K562 (cell line): ENCODE data around the gene NOP58. TPM values are rescaled to one million over a fixed set of nuclear protein-coding genes. Genes with fewer than 3 reads are reported as not detected.

Source experiments
- CCNT2 ChIP-seq: IDR thresholded peaks from 2 replicates; pipeline ENCODE4 v1.6.1; 2011; ENCODE audit warnings: borderline replicate concordance, low read depth, mild to moderate bottlenecking, moderate library complexity, mixed read lengths, low read length; ENCODE audit not compliant: insufficient read length; ENCODE audit errors: extremely low read depth
- EGR1 ChIP-seq: fragments of 450-650 bp; conservative IDR thresholded peaks from 2 replicates; pipeline ENCODE4 v1.6.1; 2017; ENCODE audit warnings: mild to moderate bottlenecking
- ETS1 ChIP-seq: conservative IDR thresholded peaks from 2 replicates; pipeline ENCODE4 v1.6.1; 2011; ENCODE audit warnings: low read depth, mild to moderate bottlenecking, low read length; ENCODE audit not compliant: control insufficient read depth
- FOXJ3 ChIP-seq: sonication (generic); formaldehyde crosslinking; IDR thresholded peaks from 2 replicates; pipeline ENCODE4 v1.4.0; 2020; ENCODE audit warnings: mild to moderate bottlenecking, missing genetic modification reagents
- HCFC1 ChIP-seq: IDR thresholded peaks from 2 replicates; pipeline ENCODE4 v1.6.1; 2012; ENCODE audit warnings: low read depth, low read length, improper control_type of control experiment
- HDAC1 ChIP-seq, 2 experiments: fragments of 450-650 bp; IDR thresholded peaks; 2 replicates each; pipeline ENCODE4 v1.6.1; 2016 to 2017; ENCODE audit warnings: inconsistent platforms in 1 of 2, mild to moderate bottlenecking in 1 of 2, moderate library complexity in 1 of 2
- HMBOX1 ChIP-seq: sonication (generic); IDR thresholded peaks from 2 replicates; pipeline ENCODE4 v1.6.1; 2016
- KAT2B ChIP-seq: IDR thresholded peaks from one replicate; pipeline ENCODE4 v1.6.1; 2012; ENCODE audit warnings: low read depth, mild to moderate bottlenecking, control low read depth, inconsistent platforms, low read length, moderate library complexity
- KLF10 ChIP-seq: fragments of 250-450 bp; sonication (Bioruptor Pico); IDR thresholded peaks from 2 replicates; pipeline ENCODE4 v1.6.1; 2021; ENCODE audit warnings: matching md5 sums
- KLF13 ChIP-seq: fragments of 450-650 bp; IDR thresholded peaks from 2 replicates; pipeline ENCODE4 v1.6.1; 2016; ENCODE audit warnings: missing genetic modification characterization, low read depth, mild to moderate bottlenecking, missing compliant biosample characterization, moderate library complexity, borderline replicate concordance
- MAFF ChIP-seq: IDR thresholded peaks from 2 replicates; pipeline ENCODE4 v1.6.1; 2012; ENCODE audit warnings: low read length, improper control_type of control experiment
- MNT ChIP-seq, 2 experiments: fragments of 450-650 bp; conservative IDR thresholded peaks; 2 replicates each; pipeline ENCODE4 v1.6.1; 2017; ENCODE audit warnings: mild to moderate bottlenecking in 2 of 2, moderate library complexity in 2 of 2
- NBN ChIP-seq: fragments of 450-650 bp; IDR thresholded peaks from 2 replicates; pipeline ENCODE4 v1.6.1; 2016; ENCODE audit warnings: low read depth, mild to moderate bottlenecking
- PML ChIP-seq: IDR thresholded peaks from 2 replicates; pipeline ENCODE4 v1.6.1; 2012; ENCODE audit warnings: low read length, inconsistent platforms
- RUNX1 ChIP-seq: sonication (generic); IDR thresholded peaks from 2 replicates; pipeline ENCODE4 v1.6.1; 2016; ENCODE audit warnings: antibody characterized with exemption, low read depth
- SMAD3 ChIP-seq: fragments of 450-650 bp; formaldehyde crosslinking; conservative IDR thresholded peaks from 2 replicates; pipeline ENCODE4 v1.4.0; 2020; ENCODE audit warnings: mild to moderate bottlenecking
- TCF3 ChIP-seq: sonication (generic); formaldehyde crosslinking; IDR thresholded peaks from 2 replicates; pipeline ENCODE4 v1.4.0; 2020; ENCODE audit warnings: mild to moderate bottlenecking, missing genetic modification reagents
- TEAD1 ChIP-seq, 2 experiments: fragments of 450-650 bp in 1 of 2; sonication (generic) in 1 of 2; formaldehyde crosslinking; IDR thresholded peaks; 2 replicates each; pipeline versions ENCODE4 v1.4.0 to v1.8.0; 2020 to 2022; ENCODE audit warnings: mild to moderate bottlenecking in 2 of 2, missing genetic modification reagents in 1 of 2
- ZMIZ1 ChIP-seq, 2 experiments: fragments of 150-350 bp in 1 of 2; IDR thresholded peaks; 2 replicates each; pipeline ENCODE4 v1.6.1; 2012 to 2016; ENCODE audit warnings: low read depth in 2 of 2, low read length in 2 of 2, mild to moderate bottlenecking in 1 of 2, moderate library complexity in 1 of 2
- ZNF124 ChIP-seq: sonication (generic); formaldehyde crosslinking; IDR thresholded peaks from 2 replicates; pipeline ENCODE4 v1.8.1; 2022; ENCODE audit warnings: missing genetic modification reagents
- polyA plus RNA-seq, 8 experiments: library from polyadenylated mRNA; depleted of rRNA in 4 of 8; stranded (reverse) in 5 of 8; unstranded in 3 of 8; fragments of >200 nt; fragmentation: Nextera tagmentation in 2 of 8; fragmentation: Illumina TruSeq in 1 of 8; extraction: Ambion mirVana in 2 of 8; extraction: Trizol in 1 of 8; gene quantifications; 2 replicates each; pipeline versions ENCODE4 v1.2.1 to v1.2.3, GENCODE V29; 2011 to 2014; ENCODE audit warnings: inconsistent platforms in 1 of 8, missing spikeins in 1 of 8
- total RNA-seq, 7 experiments: library from RNA; depleted of rRNA in 6 of 7; stranded (reverse); fragments of >200 nt in 6 of 7; fragmentation: Illumina TruSeq in 2 of 7; extraction: Trizol in 2 of 7; gene quantifications; 2 replicates each; pipeline versions ENCODE4 v1.2.1 to v1.2.3, GENCODE V29; 2011 to 2021; ENCODE audit warnings: low replicate concordance in 1 of 7

Gene NOP58
- total and polyA plus RNA-seq, 9 of the 15 experiments (the other 6 are each of a cell fraction or from before 2014, with no cell fraction given), result 132 to 332 (median 208) TPM

- TF ChIP-seq TEAD1 (CRISPR knock-in tag; IDR thresholded peaks at IDR 0.05) (peak in 1 of 2 experiments; percentile 51; a peak in 1 of 4 replicates), RUNX1 (no peak), HCFC1 (no peak), EGR1 (no peak), CCNT2 (peak; percentile 69), PML (peak; percentile 64), KLF13 (no peak), KAT2B (no peak), KLF10 (no peak), TCF3 (CRISPR knock-in tag) (peak; percentile 85), ZMIZ1 (IDR thresholded peaks at IDR 0.05; ENCODE audit: low read depth in 2 of 2, low read length in 2 of 2) (peak in 1 of 2 experiments; percentile 65; a peak in 1 of 4 replicates), HDAC1 (IDR thresholded peaks at IDR 0.05) (peak in 1 of 2 experiments; percentile 66; a peak in 2 of 4 replicates), SMAD3 (CRISPR knock-in tag) (no peak), FOXJ3 (CRISPR knock-in tag) (no peak), ETS1 (no peak), ZNF124 (CRISPR knock-in tag) (no peak), MNT (conservative IDR thresholded peaks at IDR 0.05) (peak in 1 of 2 experiments; percentile 36; a peak in 1 of 4 replicates), NBN (0 out of 2 replicates have a peak, but pooled peaks have one; percentile 54), MAFF (0 out of 2 replicates have a peak, but pooled peaks have one; percentile 13), HMBOX1 (peak; percentile 62; the same call in 1 of the 2 replicates)
Observed at GRCh38 chr2:202221873-202222272, 43.7 kb upstream of the NOP58 start (continued).
